GM12801 (cell line): Measurements from ENCODE around the gene HDGF.

Experiments
- CTCF ChIP-seq: IDR thresholded peaks from one replicate; pipeline ENCODE4 v1.5.1; 2011; ENCODE audit warnings: control low read depth; ENCODE audit not compliant: insufficient read length; ENCODE audit errors: extremely low read depth

Gene HDGF

DNA sequence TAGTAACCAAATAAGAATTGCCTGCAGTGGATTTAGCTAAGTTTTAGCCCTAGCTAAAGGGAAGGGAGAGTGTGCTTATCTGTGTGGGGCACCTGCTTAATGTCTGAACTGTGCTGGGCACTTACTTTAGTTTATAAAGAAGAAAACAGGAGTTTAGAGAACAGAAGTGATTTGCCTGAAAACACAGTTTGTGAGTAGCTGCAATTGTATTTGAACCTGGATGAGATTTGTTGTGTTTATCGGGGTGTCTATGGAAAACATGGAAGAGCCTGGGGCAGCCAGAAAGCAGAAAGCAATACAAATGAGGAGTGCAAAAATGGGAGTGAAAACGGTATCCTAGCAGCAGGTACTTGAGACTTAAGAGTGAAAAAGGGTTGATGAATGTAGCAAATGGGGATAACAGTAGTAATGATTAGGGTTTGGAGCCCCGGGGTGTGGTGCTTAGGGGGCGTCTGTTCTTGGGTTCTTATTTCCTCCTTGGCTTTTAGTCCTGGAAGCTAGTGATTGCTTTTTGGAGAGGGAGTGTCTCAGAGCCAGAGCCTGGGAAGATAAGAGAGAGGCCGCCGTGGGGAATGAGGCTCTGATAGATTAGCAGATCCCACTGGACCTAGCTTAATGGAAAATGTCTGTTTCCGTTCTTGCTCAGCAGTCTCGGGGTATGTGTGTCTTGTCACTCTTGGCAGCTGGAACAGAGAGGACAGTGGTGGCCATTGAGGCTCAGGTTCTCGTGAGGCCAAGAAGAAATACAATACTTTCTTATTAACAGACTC lies 21.4 kb upstream of the HDGF start:
- no peak for TF ChIP-seq CTCF

DNA sequence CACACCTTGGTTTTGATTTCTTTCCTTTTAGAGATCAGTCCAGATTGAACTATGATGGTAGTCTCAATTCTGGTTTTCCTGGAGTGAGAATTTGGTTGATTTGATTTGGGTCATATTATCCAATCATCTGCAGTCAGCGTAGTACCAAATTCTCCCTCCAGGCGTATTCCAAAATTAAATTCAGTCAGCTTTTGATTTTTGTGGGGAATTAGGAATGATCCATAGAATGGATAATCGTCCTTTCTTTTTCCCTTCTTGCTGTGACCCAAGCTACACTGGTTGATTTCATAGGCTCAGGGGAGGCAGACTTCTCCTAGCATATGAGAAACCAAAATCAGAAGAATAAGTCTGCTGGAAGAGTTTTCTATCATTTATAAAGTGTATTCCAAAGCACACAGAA lies 20.7 kb upstream of the HDGF start:
- TF ChIP-seq CTCF: no peak

- no peak for TF ChIP-seq CTCF
Measured at GRCh38 chr1:156768610-156769295, 17.3 kb upstream of the HDGF start.

DNA sequence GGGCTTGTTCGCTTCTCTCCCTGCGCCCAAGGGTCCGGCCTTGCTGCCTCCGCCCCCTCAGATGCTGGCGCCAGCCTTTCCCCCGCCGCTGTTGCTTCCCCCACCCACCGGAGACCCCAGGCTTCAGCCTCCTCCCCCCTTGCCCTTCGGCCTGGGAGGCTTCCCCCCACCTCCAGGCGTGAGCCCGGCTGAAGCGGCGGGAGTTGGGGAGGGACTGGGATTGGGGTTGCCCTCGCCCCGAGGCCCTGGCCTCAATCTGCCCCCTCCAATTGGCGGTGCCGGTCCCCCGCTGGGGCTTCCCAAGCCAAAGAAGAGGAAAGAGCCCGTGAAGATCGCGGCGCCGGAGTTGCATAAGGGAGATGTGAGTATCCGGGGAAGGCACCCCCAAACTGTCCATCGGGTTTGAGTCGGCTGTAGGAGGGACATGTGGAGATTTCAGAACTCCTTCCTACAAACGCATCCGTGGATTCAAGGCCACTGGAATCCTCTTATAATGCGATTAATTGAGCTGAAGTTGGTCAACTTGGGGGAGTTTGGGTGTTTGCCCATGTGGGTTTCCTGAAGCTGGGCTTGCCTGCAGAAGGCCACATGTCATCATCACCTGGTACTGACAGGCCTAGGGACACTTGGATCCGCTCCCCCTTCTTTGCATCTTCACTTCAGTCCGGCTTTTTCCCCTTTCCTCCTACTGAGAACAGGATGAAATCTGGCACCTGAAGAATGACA lies 16.6 kb upstream of the HDGF start:
- TF ChIP-seq CTCF: no peak

DNA sequence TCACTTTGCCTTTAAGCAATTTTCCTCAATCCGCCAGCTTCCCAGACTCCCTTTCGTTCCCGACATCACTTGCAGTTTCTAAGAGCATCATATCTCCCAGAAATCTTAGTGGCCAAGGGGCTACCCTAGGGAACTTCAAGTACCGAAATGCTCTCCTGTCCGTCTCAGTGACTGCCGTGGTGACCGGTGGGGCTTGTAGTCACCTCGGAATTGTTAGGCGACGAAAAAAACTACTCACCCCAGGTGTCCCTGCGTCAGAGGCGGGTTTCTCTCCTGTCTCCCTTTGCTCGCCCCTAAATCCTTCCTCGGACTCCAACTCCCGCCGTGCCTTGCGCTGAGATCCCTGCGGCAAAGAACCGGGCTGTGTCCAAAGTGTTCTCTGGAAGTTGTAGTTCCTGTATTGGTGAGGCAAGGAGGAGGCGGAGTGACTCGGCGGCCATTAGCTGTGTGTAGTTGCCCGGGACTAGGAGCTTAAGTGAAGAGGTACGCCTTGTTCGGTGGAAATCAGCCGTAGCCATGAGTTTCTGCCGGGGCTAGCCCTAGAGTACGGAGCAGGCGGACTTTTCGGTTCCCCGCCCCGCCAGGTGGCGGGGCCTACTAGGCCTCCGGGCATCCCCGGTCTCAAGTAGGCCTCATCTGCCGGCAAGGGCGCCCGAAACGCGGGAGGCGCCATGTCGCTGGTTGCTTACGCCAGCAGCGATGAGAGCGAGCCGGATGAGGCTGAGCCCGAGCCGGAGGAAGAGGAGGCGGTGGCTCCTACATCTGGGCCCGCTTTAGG lies 15.8 kb upstream of the HDGF start, which contains the start of gene PRCC:
Gene PRCC (plus strand): TSS at position 435 of the 778 bp plus-strand sequence. CDS start 237 bp downstream, at position 672.
- no peak for TF ChIP-seq CTCF

- no peak for TF ChIP-seq CTCF
Measured at GRCh38 chr1:156766298-156767100, 15.0 kb upstream of the HDGF start.
